HepG2 (cell line): ENCODE data around the gene DBN1. TPM values are rescaled to one million over a fixed set of nuclear protein-coding genes. Genes with fewer than 3 reads are reported as not detected.

ENCODE experiments used
- CEBPZ ChIP-seq: IDR thresholded peaks from 2 replicates; pipeline ENCODE4 v1.6.1; 2012; ENCODE audit warnings: low read length, improper control_type of control experiment
- EHMT2 ChIP-seq: fragments of 200-600 bp; sonication (generic); IDR thresholded peaks from 2 replicates; pipeline ENCODE4 v1.7.0; 2017; ENCODE audit warnings: antibody characterized with exemption, low read depth, low read length, borderline replicate concordance
- MAZ ChIP-seq, 2 experiments: sonication (generic) in 1 of 2; formaldehyde crosslinking in 1 of 2; IDR thresholded peaks; 2 replicates each; pipeline versions ENCODE4 v1.5.0 to v1.6.1; 2012 to 2020; ENCODE audit warnings: low read depth in 2 of 2, mild to moderate bottlenecking in 2 of 2, borderline replicate concordance in 1 of 2, improper control_type of control experiment in 1 of 2, low read length in 1 of 2, missing genetic modification reagents in 1 of 2, moderate library complexity in 1 of 2
- REPIN1 ChIP-seq: sonication (generic); formaldehyde crosslinking; IDR thresholded peaks from 2 replicates; pipeline ENCODE4 v1.8.0; 2022; ENCODE audit warnings: missing genetic modification reagents, low read depth, mild to moderate bottlenecking, borderline replicate concordance
- USF2 ChIP-seq, 2 experiments: sonication (generic) in 1 of 2; formaldehyde crosslinking in 1 of 2; IDR thresholded peaks; 2 replicates each; pipeline versions ENCODE4 v1.5.1 to v1.6.1; 2011 to 2020; ENCODE audit warnings: borderline replicate concordance in 1 of 2, low read depth in 1 of 2, low read length in 1 of 2, mild to moderate bottlenecking in 1 of 2, missing genetic modification reagents in 1 of 2, moderate library complexity in 1 of 2
- ZC3H4 ChIP-seq: sonication (generic); formaldehyde crosslinking; IDR thresholded peaks from 2 replicates; pipeline ENCODE4 v1.4.0; 2020; ENCODE audit warnings: missing genetic modification reagents, borderline replicate concordance
- ZMYM2 ChIP-seq: sonication (generic); formaldehyde crosslinking; IDR thresholded peaks from 2 replicates; pipeline ENCODE4 v1.8.0; 2022; ENCODE audit warnings: mild to moderate bottlenecking, missing genetic modification reagents
- ZNF407 ChIP-seq: sonication (generic); formaldehyde crosslinking; IDR thresholded peaks from one replicate; pipeline ENCODE4 v1.5.1; 2020; ENCODE audit warnings: mild to moderate bottlenecking, missing genetic modification reagents; ENCODE audit errors: not compliant biosample characterization
- ZNF746 ChIP-seq: sonication (generic); formaldehyde crosslinking; IDR thresholded peaks from 2 replicates; pipeline ENCODE4 v1.8.0; 2022; ENCODE audit warnings: mild to moderate bottlenecking, missing genetic modification reagents
- ZNF761 ChIP-seq: sonication (generic); formaldehyde crosslinking; conservative IDR thresholded peaks from 2 replicates; pipeline ENCODE4 v1.4.0; 2020; ENCODE audit warnings: mild to moderate bottlenecking, missing genetic modification reagents
- ZNF772 ChIP-seq: sonication (generic); formaldehyde crosslinking; IDR thresholded peaks from 2 replicates; pipeline ENCODE4 v1.5.0; 2020; ENCODE audit warnings: mild to moderate bottlenecking, missing genetic modification reagents
- polyA plus RNA-seq, 8 experiments: library from polyadenylated mRNA; depleted of rRNA in 3 of 8; stranded (reverse) in 7 of 8; unstranded in 1 of 8; fragments of >200 nt; fragmentation: Illumina TruSeq in 4 of 8; extraction: Trizol in 4 of 8; gene quantifications; 2 replicates each; pipeline versions ENCODE4 v1.2.1 to v1.2.3, GENCODE V29; 2011 to 2016; ENCODE audit warnings: low read depth in 4 of 8, missing spikeins in 1 of 8, mixed read lengths in 1 of 8; ENCODE audit not compliant: insufficient read depth in 1 of 8
- total RNA-seq, 5 experiments: library from RNA; depleted of rRNA; stranded (reverse); fragments of >200 nt; fragmentation: Illumina TruSeq; extraction: Trizol; gene quantifications; 2 replicates each; pipeline ENCODE4 v1.2.3, GENCODE V29; 2016; ENCODE audit warnings: low read depth in 1 of 5

Gene DBN1
- total and polyA plus RNA-seq, 2 of the 13 experiments (the other 11 are each of a cell fraction or from before 2014, with no cell fraction given) = 27.0 to 37.3 TPM

GRCh38 chr5:177409043-177409801 is 64.2 kb downstream of the DBN1 start, which contains the start of gene F12 (continued):
- TF ChIP-seq ZNF407 (CRISPR knock-in tag) = no peak
- no peak for TF ChIP-seq USF2 (IDR thresholded peaks at IDR 0.05; ENCODE audit: low read depth, low read length)
- TF ChIP-seq USF2 (CRISPR knock-in tag; IDR thresholded peaks at IDR 0.05; ENCODE audit: borderline replicate concordance) = no peak
- no peak for TF ChIP-seq CEBPZ
- TF ChIP-seq ZNF761 = no peak
- TF ChIP-seq ZC3H4 (CRISPR knock-in tag) = no peak
- TF ChIP-seq ZMYM2 (CRISPR knock-in tag) = peak; percentile 76; the same call in 1 of the 2 replicates
- no peak for TF ChIP-seq MAZ (IDR thresholded peaks at IDR 0.05; ENCODE audit: borderline replicate concordance, low read depth, low read length)
- TF ChIP-seq MAZ (CRISPR knock-in tag; IDR thresholded peaks at IDR 0.05; ENCODE audit: low read depth) = peak; percentile 56; the same call in 1 of the 2 replicates
- 0 out of 2 replicates have a peak, but pooled peaks have one; percentile 17 for TF ChIP-seq ZNF746 (CRISPR knock-in tag)
- TF ChIP-seq ZNF772 (CRISPR knock-in tag) = peak; percentile 52; the same call in 1 of the 2 replicates
- TF ChIP-seq REPIN1 (CRISPR knock-in tag) = peak; percentile 52; the same call in 1 of the 2 replicates
- no peak for TF ChIP-seq EHMT2
